Measurements from ENCODE around the gene ESPN. TPM values are rescaled to one million over a fixed set of nuclear protein-coding genes. Genes with fewer than 3 reads are reported as not detected.

The ESPN gene
- total RNA-seq, 1 donor from 2014 or later, result 0.24 TPM

DNA sequence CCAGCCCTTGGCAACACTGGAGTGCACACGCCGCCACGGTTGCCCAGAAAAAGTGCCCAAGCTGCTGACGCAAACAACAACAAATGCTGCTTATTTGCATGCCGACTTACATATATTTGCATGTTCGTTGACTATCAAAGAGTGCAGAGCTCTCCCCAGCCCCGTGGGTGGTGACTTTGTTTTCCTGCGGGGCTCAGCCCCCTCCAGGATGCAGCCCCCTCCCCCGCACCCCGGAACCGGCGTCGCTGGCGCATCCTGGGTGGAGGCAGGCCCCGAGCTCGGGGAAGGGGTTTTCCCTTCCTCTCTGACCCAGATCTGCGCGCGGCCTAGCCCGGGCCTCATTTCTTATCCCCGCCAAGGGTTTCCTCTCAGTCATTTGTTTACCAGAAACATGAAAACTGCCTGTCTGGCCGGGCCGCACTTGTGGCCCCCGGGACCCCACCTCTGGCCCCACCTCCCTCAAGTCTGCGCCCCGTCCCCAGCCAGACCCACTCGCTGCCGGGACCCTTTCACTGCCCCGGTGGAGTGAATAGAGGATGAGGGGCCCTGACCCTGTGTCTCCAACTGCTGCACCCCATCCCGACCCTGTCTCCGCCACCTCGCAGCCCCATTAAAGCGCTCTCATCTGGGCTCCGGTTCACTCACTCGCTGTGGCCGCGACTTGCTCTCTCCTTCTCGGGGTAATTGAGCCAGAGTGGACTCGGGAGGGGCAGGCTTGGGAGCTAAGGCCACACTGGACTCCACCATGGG lies 35.9 kb downstream of the ESPN start:
- ATAC-seq, result no peak
- intact Hi-C loops (cut with DNase I), result no loop called here
- no peak for DNase-seq (ENCODE audit: missing footprints)

DNA sequence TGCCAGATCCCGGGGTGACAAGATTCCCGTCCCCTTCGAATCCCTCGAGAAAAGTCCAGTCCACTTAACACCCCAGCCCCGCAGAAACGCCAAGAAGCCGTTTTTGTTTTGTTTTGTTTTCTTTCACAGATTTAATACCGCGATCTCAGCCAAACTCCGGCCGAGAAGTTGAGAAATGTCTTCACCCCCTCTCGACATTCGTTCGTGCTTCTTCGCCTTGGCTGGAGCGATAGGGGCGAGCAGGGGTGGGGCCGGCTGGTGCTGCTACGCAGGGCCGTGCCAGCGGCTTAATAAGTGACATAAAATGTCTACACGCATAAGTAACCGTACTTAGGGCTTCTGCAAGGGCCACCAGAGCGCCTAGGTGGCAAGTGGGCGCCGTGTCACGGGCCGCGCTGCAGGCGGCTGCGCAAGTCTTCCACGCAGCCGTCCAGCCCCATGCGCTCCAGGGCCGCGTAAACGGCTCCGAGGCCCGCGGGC lies 36.5 kb downstream of the ESPN start:
- intact Hi-C loops (cut with DNase I), result no loop called here
- no peak for DNase-seq (ENCODE audit: missing footprints)
- peak; percentile 24 for ATAC-seq

DNA sequence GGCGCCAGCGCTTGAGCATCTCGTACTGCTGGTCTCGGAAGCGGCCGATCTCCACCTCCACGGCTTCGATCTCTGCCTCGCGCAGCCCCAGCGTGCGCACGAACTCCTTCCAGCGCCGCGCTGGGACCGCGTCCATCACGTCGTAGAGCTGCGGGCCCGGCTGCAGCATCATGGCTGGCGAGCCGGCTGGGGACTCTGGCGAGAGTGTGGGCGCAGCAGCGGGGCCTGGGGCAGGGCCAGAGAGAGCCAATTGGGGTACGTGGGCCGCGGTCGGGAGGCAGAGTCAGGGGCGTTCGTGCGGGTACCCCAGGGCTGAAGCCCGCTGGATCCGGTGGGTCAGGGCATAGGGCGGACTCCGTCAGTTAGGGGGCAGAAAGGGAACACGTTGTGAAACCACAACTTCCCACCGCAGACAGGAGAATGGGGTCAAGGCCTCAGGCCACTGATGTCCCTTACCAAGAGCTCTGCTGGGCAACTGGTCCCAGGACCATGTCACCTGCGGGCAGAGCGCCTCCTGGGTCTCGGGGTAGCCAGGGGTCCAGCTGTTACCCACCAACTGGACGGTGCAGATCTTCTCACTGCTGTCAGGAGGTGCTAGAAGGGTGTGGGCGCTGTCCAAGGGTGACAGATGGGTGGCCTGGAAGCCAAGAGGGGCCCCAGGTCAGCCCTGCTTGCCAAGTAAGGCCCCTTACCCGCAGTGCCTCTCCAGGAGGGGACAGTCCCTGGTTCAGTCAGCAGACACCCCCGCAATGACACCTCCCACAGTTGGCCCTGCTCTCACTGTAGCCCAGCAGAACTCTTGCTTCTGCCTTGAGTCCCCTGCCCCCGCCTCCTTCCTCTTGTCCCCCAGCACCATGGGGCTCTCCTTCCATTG lies 37.2 kb downstream of the ESPN start:
- DNase-seq (ENCODE audit: missing footprints) (no peak), ATAC-seq (no peak)
- intact Hi-C loops (cut with DNase I), result no loop called here

DNA sequence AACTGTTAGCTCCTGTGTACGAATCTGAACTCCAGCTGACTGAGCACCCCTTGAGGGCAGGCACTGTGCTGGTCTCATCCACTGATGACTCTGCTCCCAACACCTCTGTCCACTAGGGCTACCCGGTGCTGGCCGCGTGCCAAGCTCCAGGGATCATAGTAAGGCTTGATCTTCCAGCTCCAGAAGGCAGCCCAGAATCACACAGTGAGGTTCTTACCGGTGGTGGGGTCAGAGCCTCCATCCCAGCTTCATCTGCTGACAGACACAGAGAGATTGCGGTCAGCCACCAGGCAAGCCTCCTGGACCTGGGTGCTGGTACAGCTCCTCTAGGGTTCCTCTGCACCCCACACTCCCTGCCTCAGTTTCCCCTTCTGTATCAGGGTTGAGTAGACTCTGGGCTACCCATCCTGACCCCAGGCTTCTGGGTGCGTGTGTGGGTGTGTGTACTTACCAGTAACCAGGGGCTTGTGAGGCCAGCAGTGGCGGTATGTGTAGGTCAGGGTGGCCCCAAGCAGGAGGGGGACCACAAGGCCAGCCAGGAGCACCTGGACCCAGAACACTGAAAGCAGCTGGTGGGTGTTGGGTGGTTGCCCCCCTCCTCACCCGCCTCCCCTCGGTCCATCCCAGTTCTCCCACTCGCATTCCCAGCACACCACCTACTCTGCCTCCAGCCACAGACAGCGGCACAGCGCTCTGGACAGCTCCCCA lies 38.0 kb downstream of the ESPN start:
- intact Hi-C loops (cut with DNase I), result no loop called here
- DNase-seq (ENCODE audit: missing footprints) (no peak), ATAC-seq (no peak)

DNA sequence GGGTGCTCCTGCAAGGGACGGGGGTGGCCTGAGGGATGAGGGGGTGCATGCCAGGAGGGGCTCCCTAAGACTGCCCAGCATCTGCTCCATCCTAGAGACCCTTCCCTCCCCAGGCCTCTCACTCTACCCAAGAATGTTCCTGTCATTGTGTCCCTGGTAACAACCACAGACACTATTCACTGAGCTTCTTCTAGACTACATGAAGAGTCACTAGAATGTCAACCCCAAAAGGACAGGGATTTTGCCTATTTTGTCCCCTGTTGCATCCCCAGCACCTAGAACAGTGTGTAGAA lies 38.5 kb downstream of the ESPN start:
- ATAC-seq (no peak), DNase-seq (ENCODE audit: missing footprints) (no peak)
- intact Hi-C loops (cut with DNase I), result no loop called here

DNA sequence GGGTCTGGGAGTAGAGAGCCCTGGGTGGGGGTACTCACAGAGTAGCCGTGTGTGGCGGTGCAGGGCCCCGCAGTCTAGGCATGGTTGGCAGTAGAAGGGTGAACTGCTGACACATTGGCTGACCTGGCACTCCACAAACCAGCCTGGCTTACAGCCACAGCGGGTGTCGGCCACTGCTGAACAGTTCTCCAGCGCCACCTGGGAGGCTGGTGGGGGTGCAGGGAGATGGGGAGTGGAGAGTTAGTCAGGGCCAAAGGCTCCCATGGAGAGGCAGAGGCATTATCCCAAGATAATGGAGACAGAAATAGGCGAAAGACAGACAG lies 39.9 kb downstream of the ESPN start:
- intact Hi-C loops (cut with DNase I), result no loop called here
- no peak for DNase-seq (ENCODE audit: missing footprints)
- ATAC-seq, result peak; percentile 63

DNA sequence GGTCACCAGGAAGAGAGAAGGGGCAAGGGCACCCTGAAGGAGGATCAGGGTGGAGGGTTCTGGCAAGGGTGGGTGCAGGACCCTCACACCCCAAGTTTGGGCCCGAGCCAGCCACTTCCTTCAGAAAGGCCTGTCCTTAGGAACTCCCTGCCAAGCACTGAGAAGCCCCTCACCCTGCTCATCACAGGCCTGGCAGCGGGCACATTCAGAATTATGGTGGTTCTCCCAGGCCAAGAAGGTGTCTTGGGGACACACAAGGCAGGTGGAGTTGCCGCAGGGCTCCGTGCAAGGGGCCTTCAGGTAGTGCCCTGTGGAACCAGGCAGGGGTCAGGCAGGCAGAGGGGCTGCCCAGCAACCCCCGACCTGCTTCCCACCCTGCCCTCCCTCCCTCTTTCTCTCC lies 40.3 kb downstream of the ESPN start:
- intact Hi-C loops (cut with DNase I), result no loop called here
- ATAC-seq (no peak), DNase-seq (ENCODE audit: missing footprints) (no peak)

DNA sequence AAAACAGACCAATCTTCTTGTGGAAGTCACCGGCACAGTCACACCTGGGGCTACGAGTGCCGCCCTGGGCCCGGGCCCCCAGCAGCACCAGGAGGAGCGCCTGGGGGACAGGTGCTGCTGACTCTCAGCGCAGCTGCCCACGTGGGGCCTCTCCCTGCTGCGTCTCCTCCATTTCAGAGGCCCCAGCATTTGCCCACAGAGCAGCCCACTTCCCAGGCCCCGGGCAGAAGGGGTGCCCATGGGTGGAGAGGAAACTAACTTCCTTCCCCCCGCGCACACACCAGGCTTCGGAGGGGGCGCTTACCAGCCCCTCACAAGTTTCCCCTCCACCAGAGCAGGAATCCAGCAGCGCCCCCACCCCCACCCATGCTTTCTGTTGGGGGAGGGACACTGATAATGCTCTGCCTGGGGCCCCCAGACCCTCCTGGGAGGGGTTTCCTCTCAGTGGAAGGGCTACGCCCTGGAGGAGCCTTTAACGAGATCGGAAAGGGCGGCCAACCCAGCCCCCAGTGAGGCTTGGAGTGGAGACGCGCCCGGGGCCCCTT lies 41.0 kb downstream of the ESPN start:
- intact Hi-C loops (cut with DNase I), result no loop called here
- DNase-seq (ENCODE audit: missing footprints), result no peak

DNA sequence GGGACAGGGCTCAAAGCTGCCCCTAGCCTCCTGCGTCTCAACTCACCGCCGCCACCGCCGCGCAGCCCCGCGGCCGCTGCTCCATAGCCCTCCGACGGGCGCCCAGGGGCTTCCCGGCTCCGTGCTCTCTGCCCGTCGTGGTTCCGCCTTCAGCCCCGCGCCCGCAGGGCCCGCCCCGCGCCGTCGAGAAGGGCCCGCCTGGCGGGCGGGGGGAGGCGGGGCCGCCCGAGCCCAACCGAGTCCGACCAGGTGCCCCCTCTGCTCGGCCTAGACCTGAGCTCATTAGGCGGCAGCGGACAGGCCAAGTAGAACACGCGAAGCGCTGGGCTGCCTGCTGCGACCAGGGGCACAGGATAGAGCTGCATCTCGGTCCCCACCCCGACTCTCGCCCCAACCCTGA lies 41.4 kb downstream of the ESPN start, which contains the start of gene TNFRSF25:
TSS of gene TNFRSF25 (minus strand) at position 151 of the 400 bp plus-strand sequence. CDS start at position 85, 66 bp downstream.
- no peak for DNase-seq (ENCODE audit: missing footprints)
- intact Hi-C loops (cut with DNase I), result no loop called here
- ATAC-seq, result no peak

More for the DNA sequence above, 41.0 kb downstream of the ESPN start:
- no peak for ATAC-seq

DNA sequence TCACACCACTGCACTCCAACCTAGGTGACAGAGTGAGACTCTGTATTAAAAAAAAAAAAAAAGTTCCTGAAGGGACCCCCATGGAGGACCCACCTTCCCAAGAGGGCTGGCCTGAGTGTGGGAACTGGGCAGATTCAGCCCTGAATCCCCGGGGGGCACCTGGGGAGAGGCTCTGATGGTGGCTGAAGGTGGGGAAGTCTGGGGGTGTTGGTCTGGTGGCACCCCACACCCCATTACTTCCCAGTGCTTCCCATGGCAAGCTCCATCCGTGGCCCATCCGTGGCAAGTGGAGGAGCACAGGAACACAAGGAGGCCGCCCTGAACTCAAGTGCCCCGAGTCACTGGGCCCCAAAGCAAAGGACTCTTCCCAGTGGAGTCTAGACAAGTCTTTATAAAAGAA lies 42.2 kb downstream of the ESPN start:
- DNase-seq (ENCODE audit: missing footprints) (no peak), ATAC-seq (no peak)
- intact Hi-C loops (cut with DNase I), result no loop called here

DNA sequence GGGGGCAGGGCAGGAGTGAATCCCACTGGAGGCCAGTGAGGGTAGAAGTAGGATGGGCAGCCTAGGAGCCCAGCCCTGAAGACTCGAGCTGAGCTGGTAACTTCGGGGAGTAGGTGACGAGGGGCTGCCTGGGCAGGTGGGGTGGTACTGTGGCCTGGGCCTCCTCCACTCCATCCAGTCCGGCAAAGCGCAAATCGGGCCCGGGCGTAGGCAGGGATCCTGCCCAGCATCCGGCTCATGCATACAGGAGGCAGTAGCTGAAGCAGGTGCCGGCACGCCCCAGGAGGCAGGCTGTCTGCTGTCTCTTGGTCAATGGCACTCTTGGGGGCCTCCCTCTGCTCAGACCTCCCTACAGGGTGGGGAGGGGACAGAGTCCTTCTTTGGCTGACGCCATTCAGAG lies 42.6 kb downstream of the ESPN start:
- no peak for ATAC-seq
- intact Hi-C loops (cut with DNase I), result no loop called here

DNA sequence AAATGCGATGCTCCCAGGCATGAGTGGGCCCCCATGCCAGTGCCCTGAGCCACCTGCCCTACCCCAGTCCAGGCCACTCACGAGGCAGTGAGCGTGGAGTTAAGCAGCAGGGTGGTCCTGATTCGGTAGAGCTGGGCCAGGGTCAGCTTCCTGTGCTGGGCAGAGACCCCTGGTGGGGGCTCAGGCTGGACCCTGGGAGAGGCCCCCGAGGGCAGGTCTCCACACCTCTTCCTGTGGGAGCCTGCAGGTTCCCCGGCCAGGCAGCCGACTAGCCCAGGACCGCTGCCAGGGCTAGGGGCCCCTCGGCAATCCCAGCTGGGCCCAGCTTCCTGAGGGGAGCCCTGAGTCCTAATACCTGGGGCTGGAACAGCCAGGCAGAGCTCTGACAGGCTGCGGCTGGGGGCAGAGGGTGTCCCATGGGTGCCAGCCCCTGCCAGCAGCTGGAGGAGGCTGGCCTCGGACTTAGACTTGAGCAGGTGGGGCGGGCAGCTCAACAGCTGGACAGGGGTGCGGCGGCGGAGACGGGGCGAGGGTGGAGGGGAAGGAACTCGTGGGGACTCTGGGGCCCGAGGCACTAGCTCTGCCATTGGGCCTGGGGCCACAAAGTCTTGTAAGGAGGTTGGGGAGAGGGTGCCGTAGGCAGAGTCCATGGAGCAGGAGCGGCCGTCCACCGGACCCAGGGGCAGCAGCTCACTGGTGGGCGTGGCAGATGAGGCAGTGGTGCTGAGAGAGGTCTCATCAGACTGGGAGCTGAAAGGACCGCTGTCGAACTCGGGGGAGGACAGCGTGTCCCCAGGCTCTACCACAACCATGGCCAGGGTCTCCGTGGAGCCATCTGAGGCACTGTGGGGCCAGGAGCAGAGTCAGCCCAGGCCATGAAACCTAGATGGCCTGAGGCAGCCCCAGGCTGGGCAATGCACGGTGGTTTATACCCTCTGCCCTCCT lies 43.4 kb downstream of the ESPN start:
- ATAC-seq, result no peak
- intact Hi-C loops (cut with DNase I), result no loop called here
- no peak for DNase-seq (ENCODE audit: missing footprints)

More for the DNA sequence above, 42.6 kb downstream of the ESPN start:
- no peak for DNase-seq (ENCODE audit: missing footprints)

DNA sequence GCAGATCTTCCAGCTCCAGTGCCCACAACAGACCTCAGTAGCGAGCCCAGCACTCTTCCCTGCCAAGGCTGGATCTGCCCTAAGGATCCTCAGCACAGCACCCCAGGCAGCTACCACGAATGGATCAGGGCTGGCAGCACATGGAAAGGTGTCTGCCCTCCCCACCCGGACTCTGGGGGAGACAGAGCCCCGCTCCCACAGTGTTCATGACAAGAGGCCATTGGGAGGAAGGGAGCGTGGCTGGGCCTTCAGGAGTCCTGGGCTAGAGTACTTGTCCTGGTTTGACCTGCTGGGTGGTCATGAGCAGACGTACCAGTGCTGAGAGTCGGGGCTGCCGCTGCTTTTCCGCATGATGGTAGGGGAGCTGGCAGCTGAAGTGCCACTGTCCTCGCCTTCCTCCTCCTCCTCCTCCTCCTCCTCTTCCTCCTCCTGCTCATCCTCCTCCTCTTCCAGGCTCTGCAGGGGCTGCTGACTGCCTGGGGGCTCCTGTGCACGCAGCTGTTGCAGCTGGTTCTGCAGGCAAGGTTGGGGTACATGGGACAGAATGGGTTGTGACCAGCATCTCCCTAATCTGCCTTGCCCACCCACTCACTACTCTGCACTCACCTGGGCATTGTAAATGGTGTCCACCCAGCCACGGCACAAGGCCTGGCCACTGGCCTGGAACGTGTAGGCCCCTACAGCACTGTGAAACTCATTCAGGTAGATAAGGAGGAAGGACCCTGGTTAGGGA lies 44.3 kb downstream of the ESPN start:
- intact Hi-C loops (cut with DNase I), result no loop called here
- DNase-seq (ENCODE audit: missing footprints), result no peak
- ATAC-seq, result no peak

DNA sequence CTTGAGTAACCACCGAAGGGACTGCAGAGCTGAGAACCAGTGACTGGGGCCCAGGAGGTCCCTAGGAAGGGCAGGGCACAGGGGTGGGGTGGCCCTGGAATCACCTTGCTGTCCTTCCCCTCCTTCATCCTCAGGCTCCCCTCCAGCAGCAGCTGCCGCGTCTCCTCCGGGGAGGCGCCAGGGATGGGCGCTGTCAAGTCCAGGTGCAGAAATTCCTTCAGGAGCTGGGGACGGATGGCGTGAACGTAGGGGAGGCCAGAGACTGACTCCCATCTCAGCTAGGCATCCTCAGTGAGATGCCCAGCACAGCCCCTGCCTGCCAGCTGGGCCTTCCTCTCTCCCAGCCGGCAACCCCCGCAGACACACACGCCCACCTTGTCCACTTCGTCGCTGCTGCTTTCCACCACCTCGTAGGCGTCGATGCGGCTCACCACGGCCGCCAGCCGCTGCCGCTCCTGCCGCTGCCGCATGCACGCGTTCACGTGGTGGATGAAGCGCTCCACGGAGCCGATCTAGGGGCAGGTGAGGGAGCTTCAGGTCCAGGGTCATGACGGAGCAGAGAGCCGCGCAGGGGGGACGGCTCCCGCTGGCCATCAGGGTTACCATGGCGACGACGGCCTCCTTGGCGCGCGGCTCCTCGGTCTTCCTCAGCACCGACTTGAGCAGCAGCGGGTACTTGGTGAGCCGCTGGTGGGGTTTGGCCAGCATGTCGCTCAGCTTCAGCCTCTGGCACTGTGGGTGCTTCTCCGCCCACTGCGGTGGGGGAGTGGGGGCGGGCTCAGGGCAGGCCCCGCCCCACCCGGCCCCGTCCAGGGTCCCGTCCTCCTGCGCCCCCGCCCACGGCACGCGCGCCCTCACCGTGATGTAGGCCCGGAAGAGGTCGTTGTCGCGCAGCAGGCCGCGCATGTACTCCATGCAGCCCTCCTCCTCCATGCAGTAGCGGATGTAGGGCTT lies 45.8 kb downstream of the ESPN start:
- ATAC-seq, result no peak
- intact Hi-C loops (cut with DNase I), result no loop called here
- DNase-seq (ENCODE audit: missing footprints), result no peak

DNA sequence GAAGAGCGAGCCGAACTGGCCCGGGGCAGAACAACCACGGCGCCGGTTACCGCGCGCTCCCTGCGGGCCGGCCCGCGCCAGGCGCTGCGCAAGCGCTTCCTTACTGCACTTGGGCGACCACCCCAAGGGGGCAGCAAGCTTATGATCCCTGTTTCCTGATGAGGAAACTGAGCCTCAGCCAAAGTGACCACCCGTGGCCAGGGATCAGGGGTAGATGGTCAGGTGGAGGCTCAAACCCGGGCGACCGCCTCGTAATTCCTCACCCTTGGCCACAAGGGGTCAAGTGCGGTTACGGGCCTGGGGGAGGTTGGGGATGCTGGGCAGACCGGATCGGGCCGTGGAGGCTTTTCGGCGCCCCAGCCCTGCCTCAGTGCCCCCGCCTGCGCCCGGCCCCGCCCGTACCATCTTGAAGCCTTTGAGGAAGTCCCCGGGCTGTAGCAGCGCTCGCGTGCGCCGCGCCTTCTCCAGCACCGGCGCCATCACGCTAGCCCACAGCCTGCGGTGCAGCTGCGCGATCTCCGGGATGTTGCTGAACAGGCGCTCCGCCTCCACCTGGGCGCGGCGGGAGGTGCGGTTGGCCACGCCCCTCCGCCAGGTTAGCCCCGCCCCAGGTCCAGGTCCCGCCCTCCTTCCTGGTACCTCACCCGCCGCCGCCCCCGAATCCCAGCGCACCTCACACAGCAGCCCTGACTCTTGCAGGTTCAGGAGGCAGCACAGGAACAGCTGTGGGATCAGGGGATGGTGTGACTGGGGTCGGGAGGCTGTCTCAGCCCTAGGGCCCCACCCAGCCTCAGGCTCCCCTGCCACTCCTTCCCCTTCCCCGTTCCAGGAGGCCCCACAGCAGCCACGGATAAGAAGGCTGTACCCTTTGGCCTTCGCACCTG lies 46.8 kb downstream of the ESPN start:
- ATAC-seq, result no peak
- intact Hi-C loops (cut with DNase I), result no loop called here

DNA sequence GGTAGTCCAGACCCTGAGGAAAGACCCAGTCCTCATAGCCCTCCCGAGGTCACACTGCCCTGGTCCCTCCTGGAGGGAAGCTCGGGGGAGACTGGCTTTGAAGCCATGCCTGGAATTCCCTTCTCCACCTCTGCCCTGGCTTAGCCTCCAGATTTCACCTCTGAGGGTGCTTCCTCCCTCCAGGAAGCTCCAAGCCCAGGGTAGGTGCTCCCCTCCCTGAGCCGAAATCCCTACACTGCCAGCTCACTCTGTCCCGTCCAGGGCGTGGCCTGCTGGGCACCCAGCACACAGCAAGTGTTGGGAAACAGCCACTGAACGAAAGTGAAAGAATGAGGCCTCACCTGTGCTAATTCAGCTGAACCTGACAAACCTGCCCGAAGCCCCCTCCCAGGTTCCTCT lies 47.4 kb downstream of the ESPN start:
- no peak for DNase-seq (ENCODE audit: missing footprints)
- ATAC-seq, result no peak
- intact Hi-C loops (cut with DNase I), result no loop called here

More for the DNA sequence above, 46.8 kb downstream of the ESPN start:
- DNase-seq (ENCODE audit: missing footprints), result no peak
